AG08395 (cell line): ENCODE measurements around the gene TAF4B.
"Not testable (repeated sequence)": the region's sequence is repeated elsewhere in the genome, so short reads cannot be mapped to it uniquely, and the experiment has no call there.

Experiments used
- DNase-seq: peaks from one replicate; pipeline ENCODE4 v3.0.0; 2012; ENCODE audit warnings: mixed read lengths, low spot score

Gene TAF4B

GRCh38 chr18:26233208-26233607 lies 7.0 kb downstream of the TAF4B start:
- DNase-seq: no peak

DNA sequence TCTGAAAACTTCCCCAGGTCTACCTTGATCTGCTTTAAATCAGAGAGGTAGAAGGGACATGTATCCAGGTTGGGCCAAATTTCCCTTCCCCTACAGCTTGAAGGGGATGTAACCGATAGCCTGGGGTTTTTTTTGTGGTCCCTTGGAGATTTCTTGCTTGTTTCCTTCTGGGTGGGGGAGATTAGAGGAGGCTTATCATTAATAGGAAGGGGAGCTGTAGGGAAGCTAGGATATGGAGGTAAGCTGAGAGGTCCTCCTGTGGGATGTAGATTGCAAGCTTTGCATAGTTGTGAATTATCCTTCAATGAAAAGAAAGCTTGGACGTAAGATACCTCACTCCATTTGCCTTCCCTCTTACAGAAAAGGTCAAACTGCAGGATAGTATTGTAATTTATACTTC lies 11.1 kb downstream of the TAF4B start:
- DNase-seq: not testable (repeated sequence)

DNA sequence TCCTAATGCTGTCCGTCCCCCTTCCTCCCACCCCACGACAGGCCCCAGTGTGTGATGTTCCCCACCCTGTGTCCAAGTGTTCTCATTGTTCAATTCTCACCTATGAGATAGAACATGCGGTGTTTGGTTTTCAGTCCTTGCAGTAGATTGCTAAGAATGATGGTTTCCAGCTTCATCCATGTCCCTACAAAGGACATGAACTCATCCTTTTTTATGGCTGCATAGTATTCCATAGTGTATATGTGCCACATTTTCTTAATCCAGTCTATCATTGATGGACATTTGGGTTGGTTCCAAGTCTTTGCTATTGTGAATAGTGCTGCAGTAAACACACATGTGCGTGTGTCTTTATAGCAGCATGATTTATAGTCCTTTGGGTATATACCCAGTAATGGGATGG lies 12.5 kb downstream of the TAF4B start:
- not testable (repeated sequence) for DNase-seq

DNA sequence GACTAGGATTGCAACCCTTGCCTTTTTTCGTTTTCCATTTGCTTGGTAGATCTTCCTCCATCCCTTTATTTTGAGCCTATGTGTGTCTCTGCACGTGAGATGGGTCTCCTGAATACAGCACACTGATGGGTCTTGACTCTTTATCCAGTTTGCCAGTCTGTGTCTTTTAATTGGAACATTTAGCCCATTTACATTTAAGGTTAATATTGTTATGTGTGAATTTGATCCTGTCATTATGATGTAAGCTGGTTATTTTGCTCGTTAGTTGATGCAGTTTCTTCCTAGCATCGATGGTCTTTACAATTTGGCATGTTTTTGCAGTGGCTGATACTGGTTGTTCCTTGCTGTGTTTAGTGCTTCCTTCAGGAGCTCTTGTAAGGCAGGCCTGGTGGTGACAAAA lies 16.1 kb downstream of the TAF4B start:
- not testable (repeated sequence) for DNase-seq

DNA sequence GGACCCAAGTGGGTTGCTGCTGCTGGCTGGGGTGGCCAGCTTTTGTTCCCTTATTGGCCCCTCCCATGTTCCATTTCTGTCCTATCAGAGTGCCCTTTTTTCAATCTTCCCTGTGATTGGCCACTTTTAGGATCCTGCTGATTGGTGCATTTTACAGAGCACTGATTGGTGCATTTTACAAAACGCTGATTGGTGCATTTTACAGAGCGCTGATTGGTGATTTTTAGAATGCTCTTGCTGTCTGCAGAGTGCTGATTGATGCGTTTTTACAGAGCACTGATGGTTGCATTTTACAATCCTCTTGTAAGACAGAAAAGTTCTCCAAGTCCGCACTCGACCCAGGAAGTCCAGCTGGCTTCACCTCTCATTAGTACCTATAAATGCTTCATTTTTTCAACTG lies 19.2 kb downstream of the TAF4B start:
- DNase-seq: not testable (repeated sequence)

DNA sequence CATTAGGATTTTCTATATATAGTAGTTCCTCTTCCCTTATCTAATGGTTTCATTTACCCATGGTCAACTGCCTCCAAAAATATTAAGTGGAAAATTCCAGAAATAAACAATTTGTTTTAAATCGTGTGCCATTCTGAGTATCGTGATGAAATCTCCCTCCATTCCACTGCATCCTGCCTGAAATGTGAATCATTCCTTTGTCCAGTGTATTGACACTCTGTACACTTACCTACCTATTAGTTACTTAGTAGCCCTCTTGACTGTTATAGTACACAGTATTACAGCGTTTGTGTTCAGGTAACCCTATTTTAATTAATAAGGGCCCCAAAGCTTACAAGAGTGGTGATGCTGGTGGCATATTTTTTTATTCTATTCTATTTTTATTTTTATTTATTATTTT lies 26.2 kb downstream of the TAF4B start:
- DNase-seq: no peak

DNA sequence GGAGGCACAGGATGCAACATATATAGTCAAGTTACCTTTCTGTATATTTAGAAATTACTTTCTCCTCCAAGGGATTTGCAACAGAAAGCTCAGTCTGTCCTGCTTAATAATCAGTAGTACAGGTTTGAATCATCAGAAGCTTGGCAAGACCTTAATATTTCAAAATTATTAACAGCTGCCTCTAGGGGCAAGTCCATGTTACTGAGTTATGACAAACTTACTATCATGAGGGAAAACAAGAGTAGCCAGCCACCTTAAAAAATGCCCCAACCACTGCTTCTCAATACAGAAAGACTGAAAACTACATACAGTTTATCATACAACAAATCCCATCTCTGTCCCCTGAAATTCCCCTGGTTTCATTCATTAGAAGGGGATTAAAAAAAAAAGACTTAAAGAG lies 28.6 kb downstream of the TAF4B start:
- not testable (repeated sequence) for DNase-seq

DNA sequence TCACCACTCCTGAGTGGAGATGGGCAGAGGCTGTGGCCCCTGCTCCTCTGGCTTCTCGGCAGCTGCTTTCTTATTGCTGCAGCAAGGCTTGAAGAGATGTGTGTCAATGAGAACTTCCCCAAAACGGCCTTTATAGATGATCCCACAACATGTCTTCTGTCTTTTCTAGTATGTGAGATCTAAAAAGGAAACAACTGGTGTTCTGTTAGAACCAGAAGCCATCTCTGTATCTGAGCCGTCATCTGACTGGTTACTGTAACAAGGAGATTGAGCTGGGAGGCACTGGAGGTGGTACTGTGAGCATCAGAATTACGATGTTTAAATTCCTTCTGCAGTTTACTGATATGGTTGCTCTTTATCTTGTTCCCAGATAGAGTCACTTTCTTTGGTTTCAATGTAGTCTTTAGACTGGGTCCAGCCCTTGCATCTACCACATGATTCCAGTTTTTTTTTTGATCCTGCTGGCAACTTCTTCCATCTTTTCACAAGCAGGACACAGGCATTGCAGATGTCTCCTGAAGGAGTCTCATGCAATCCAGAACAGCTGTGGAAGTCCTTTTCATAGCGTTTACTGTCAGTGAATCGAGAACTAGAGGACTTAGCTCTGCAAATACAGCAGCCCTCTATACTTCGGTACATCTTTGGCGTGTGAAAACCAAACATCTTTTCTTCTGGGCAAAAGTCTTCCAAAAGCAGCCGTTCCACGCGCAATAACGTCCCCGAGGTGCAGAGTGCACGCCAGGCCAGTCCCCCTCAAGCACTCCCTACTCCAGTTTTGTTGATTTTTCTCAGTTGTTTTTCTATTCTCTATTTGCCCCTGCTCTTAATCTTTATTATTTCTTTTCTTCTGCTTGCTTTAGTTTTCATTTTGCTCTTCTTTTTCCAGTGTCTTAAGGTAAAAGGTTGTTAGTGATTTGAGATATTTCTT lies 29.7 kb downstream of the TAF4B start:
- no peak for DNase-seq

GRCh38 chr18:26258711-26259110 lies 32.5 kb downstream of the TAF4B start:
- no peak for DNase-seq

DNA sequence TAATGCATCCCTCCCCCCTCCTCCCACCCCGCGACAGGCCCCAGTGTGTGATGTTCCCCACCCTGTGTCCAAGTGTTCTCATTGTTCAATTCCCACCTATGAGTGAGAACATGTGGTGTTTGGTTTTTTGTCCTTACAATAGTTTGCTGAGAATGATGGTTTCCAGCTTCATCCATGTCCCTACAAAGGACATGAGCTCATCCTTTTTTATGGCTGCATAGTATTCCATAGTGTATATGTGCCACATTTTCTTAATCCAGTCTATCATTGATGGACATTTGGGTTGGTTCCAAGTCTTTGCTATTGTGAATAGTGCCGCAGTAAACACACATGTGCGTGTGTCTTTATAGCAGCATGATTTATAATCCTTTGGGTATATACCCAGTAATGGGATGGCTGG lies 33.2 kb downstream of the TAF4B start:
- not testable (repeated sequence) for DNase-seq

DNA sequence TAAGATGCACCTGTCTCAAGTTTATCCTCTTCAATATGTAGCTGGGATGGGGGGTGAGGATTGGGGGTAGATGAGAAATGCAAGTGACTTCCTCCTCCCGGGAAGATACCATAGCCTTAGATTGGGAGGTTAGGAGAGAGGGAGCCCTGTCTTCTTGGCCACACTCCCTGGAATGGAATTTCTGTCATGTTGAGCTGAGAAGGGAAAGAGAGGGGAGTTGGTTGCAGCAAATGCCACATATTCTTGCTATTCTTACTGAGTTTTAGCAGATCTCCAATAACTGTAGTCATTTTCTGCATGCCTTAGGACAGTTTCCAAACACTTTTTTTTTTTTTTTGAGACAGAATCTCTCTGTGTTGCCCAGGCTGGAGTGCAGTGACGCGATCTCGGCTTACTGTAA lies 35.9 kb downstream of the TAF4B start:
- no peak for DNase-seq

GRCh38 chr18:26267357-26267930 lies 41.2 kb downstream of the TAF4B start:
- DNase-seq: no peak

GRCh38 chr18:26268454-26268853 lies 42.2 kb downstream of the TAF4B start:
- no peak for DNase-seq

DNA sequence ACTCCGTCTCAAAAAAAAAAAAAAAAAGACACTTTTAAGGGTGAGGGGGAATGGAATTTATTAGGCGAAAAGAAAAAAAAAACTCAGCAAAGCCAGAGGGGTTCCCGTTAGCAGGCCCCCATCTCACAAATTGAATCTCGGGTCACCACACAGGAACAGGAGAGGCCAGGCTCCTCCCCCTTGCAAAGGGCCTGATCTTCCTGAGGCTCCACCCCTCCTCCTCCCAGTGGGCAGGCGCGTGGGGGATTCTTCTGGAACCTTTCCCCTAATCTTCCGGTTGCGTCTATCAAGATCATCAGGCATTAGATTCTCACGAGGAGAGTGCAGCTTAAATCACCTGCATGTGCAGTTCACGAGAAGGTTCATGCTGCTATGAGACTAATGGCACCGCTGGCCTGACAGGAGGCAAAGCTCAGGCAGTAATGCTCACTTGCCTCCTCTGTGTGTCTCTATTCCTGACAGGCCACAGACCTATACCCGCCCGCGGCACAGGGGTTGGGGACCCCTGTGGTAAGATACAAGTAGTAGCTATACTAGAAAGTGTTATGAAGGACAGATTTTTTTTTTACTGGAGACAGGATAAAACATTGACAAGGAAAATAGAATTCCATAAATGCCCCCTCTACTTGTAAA lies 45.8 kb downstream of the TAF4B start:
- no peak for DNase-seq

GRCh38 chr18:26277374-26277773 lies 51.1 kb downstream of the TAF4B start:
- DNase-seq: no peak

GRCh38 chr18:26279428-26279827 lies 53.2 kb downstream of the TAF4B start:
- no peak for DNase-seq

GRCh38 chr18:26286008-26286407 lies 59.8 kb downstream of the TAF4B start:
- DNase-seq: no peak

DNA sequence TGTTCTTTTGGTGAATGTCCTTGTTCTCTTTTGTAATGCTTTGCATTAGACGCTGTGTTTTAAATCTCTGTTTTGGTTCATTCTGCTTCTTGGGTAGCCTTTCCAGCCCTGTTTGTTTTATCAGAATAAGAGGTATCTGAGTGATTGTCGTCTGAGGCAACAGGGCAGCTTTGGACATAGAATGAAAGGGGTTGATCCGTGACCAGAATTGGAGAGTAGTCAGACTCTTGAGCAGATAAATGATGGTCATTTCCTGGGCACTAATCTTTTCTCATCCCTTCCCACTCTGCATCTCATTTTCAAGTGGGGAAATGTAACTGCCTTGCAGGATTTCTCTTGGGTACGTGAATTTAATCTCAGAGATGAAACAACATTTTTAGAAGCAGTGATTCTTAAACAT lies 61.4 kb downstream of the TAF4B start:
- DNase-seq: no peak

GRCh38 chr18:26290385-26290784 lies 64.1 kb downstream of the TAF4B start:
- DNase-seq: no peak

DNA sequence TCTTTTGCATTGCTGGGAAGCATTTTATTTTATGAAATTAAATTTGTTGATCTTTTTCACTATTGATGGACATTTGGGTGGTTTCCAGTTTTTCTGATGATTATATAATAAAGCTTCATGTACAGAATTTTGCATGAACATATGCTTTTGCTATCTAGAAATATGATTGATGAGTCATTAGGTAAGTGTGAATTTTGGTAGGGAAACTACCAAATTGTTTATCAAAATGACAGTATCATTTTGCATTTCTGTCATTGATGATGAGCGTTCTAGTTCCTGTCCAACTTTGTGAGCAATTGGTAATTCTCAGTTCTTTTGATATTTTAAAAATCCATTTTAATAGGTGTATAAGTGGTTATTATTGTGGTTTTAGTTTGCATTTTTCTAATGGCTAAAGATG lies 67.7 kb downstream of the TAF4B start:
- no peak for DNase-seq

- DNase-seq: no peak
These were observed 71.9 kb downstream of the TAF4B start for GRCh38 chr18:26298107-26298506.

- no peak for DNase-seq
These were observed 75.4 kb downstream of the TAF4B start for GRCh38 chr18:26301681-26302080.

DNA sequence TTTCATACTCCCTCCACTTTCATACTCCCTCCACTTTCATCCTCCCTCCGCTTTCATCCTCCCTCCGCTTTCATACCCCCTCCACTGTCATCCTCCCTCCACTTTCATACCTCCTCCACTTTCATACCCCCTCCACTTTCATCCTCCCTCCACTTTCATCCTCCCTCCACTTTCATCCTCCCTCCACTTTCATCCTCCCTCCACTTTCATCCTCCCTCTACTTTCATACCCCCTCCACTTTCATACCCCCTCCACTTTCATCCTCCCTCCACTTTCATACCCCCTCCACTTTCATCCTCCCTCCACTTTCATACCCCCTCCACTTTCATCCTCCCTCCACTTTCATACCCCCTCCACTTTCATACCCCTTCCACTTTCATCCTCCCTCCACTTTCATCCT lies 77.0 kb downstream of the TAF4B start:
- DNase-seq: not testable (repeated sequence)
